MM.1S (cell line): Measurements from ENCODE around the gene C1orf116.

Experiments
- DNase-seq: peaks from one replicate; pipeline ENCODE4 v3.0.0-alpha.2; 2015
- H2AFZ ChIP-seq: fragments of 300-600 bp; sonication (generic); 2 replicates; pipeline ENCODE4 v1.6.0; 2016; ENCODE audit warnings: antibody characterized with exemption, low read length
- H3F3A ChIP-seq: fragments of 300-600 bp; sonication (generic); 2 replicates; pipeline ENCODE4 v1.6.1; 2016; ENCODE audit warnings: mild to moderate bottlenecking, antibody characterized with exemption, low read length, moderate library complexity, mixed read lengths; ENCODE audit not compliant: insufficient read depth
- H3K27ac ChIP-seq: fragments of 300-600 bp; sonication (generic); 2 replicates; pipeline ENCODE4 v1.5.1; 2016; ENCODE audit warnings: mild to moderate bottlenecking, low read length
- H3K27me3 ChIP-seq: fragments of 300-600 bp; sonication (generic); replicated peaks from 2 replicates; pipeline ENCODE4 v1.6.0; 2016; ENCODE audit warnings: low read length; ENCODE audit not compliant: insufficient read depth
- H3K36me3 ChIP-seq: fragments of 300-600 bp; sonication (generic); replicated peaks from 2 replicates; pipeline ENCODE4 v1.6.1; 2016; ENCODE audit warnings: mild to moderate bottlenecking, low read length, mixed read lengths; ENCODE audit not compliant: insufficient read depth
- H3K4me1 ChIP-seq: fragments of 300-600 bp; sonication (generic); 2 replicates; pipeline ENCODE4 v1.6.1; 2016; ENCODE audit warnings: low read length, mixed read lengths
- H3K4me2 ChIP-seq: fragments of 300-600 bp; sonication (generic); 2 replicates; pipeline ENCODE4 v1.6.0; 2016; ENCODE audit warnings: low read depth, low read length
- H3K4me3 ChIP-seq: fragments of 300-600 bp; sonication (generic); 2 replicates; pipeline ENCODE4 v1.5.1; 2016; ENCODE audit warnings: low read length, mixed read lengths
- H3K79me2 ChIP-seq: fragments of 300-600 bp; sonication (generic); 2 replicates; pipeline ENCODE4 v1.6.1; 2016; ENCODE audit warnings: mixed run types, low read length, mixed read lengths
- H3K9ac ChIP-seq: fragments of 300-600 bp; sonication (generic); 2 replicates; pipeline ENCODE4 v1.6.1; 2016; ENCODE audit warnings: low read length, mixed read lengths
- H3K9me2 ChIP-seq: fragments of 300-600 bp; sonication (generic); replicated peaks from 2 replicates; pipeline ENCODE4 v1.6.1; 2016; ENCODE audit warnings: mild to moderate bottlenecking, low read length, mixed read lengths; ENCODE audit not compliant: insufficient read depth
- H3K9me3 ChIP-seq: fragments of 300-600 bp; sonication (generic); replicated peaks from 2 replicates; pipeline ENCODE4 v1.6.1; 2016; ENCODE audit warnings: mild to moderate bottlenecking, low read length, mixed read lengths; ENCODE audit not compliant: insufficient read depth
- H4K20me1 ChIP-seq: fragments of 300-600 bp; sonication (generic); 2 replicates; pipeline ENCODE4 v1.6.1; 2016; ENCODE audit warnings: mild to moderate bottlenecking, low read length, moderate library complexity, mixed read lengths; ENCODE audit not compliant: insufficient read depth
- EZH2 ChIP-seq: fragments of 300-600 bp; sonication (generic); optimal IDR thresholded peaks from 2 replicates; pipeline ENCODE3; 2017; ENCODE audit warnings: low read depth, mild to moderate bottlenecking, antibody characterized with exemption, low read length, mixed read lengths
- EZH2phosphoT487 ChIP-seq: fragments of 300-600 bp; sonication (generic); IDR thresholded peaks from 2 replicates; pipeline ENCODE4 v1.6.1; 2018; ENCODE audit warnings: antibody characterized with exemption, low read length
- TF ChIP-seq, protein P1 (sequence below): fragments of 300-600 bp; sonication (generic); IDR thresholded peaks from 2 replicates; pipeline ENCODE4 v1.5.1; 2016; ENCODE audit warnings: antibody characterized with exemption, low read length, mixed read lengths

C1orf116 gene

DNA sequence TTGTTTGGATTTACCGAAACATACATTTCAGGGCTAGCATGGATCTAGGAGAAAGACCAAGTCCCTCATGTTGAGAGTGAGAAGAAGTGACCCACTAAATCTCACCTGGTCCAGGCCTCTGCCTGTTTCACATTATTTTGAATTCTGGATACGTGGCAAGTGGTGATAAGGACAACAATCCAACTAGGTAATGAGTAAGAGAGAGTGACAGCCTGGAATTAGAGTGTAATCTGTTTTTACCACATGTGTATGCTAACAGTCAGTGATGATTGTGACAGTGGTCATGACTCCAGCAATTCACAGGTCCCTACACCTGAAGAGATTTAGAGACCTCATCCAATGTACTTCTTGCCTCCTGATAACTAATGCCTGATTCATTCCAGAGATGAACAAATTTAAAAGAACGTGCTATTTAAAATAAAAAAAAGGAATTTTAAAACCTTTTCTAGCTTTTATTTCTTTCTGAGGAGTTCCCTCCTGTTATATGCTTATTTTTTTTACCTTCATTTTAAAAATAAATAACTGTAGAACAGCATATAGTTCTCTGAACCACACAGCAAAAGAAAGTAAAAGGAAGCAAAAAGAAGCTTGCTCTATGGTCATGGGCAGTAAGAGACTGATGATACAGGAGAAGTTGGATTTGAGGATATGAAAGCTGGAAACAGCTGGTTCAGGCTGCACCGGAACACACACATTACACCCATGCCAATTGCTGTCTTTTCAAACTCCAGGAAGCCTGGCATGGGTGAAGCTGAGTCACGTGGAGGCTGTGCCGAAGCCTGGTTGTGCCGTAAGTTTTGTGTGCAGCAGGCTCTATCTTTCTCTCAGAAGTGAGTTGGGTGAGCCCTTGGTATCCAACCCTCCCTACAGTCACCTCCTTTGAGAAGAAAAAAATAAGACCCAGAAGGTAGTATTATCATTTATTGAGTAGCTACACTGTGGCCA, 14.7 kb downstream of the C1orf116 start:
- no peak for DNase-seq
- Histone ChIP-seq H3F3A (no peaks in the 10 kb centered on the region), H3K9me2 (no peaks in the 10 kb centered on the region), H3K4me1 (no peaks in the 10 kb centered on the region), H3K4me3 (no peak overlapping the region), H3K27me3 (no peaks in the 10 kb centered on the region), H2AFZ (no peak overlapping the region), H3K79me2 (no peaks in the 10 kb centered on the region), H3K9me3 (no peaks in the 10 kb centered on the region), H4K20me1 (no peaks in the 10 kb centered on the region), H3K9ac (no peak overlapping the region), H3K36me3 (no peaks in the 10 kb centered on the region), H3K4me2 (no peak overlapping the region), H3K27ac (no peak overlapping the region)
- TF ChIP-seq EZH2 (no peak), EZH2phosphoT487 (no peak)
- TF ChIP-seq, protein P1, sequence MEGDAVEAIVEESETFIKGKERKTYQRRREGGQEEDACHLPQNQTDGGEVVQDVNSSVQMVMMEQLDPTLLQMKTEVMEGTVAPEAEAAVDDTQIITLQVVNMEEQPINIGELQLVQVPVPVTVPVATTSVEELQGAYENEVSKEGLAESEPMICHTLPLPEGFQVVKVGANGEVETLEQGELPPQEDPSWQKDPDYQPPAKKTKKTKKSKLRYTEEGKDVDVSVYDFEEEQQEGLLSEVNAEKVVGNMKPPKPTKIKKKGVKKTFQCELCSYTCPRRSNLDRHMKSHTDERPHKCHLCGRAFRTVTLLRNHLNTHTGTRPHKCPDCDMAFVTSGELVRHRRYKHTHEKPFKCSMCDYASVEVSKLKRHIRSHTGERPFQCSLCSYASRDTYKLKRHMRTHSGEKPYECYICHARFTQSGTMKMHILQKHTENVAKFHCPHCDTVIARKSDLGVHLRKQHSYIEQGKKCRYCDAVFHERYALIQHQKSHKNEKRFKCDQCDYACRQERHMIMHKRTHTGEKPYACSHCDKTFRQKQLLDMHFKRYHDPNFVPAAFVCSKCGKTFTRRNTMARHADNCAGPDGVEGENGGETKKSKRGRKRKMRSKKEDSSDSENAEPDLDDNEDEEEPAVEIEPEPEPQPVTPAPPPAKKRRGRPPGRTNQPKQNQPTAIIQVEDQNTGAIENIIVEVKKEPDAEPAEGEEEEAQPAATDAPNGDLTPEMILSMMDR: no peak

DNA sequence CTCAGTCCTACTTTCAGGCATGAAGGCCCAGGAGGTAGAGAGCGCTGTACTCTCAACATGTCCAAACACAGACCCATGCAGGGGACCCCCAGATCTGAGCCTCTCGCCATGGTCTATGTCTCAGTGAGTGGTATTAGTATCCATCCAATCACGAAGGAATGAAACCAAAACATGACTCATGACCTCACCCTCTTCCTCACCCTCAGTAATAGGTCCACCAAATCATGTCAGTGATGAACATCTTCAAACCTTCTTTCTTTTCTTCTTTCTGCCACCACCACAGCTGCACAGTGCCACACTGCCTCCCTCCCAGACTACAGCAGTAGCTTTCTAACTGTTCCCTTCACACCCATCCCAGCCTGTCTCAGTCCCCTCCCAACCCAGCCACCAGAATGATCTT, 16.8 kb downstream of the C1orf116 start:
- Histone ChIP-seq H3K9ac (no peak overlapping the region), H3K4me3 (no peak overlapping the region), H3K4me2 (no peak overlapping the region), H3K9me3 (no peaks in the 10 kb centered on the region), H2AFZ (no peak overlapping the region), H3F3A (no peaks in the 10 kb centered on the region), H3K36me3 (no peaks in the 10 kb centered on the region), H3K27ac (no peak overlapping the region), H3K9me2 (no peaks in the 10 kb centered on the region), H3K79me2 (no peaks in the 10 kb centered on the region), H4K20me1 (no peaks in the 10 kb centered on the region), H3K4me1 (no peaks in the 10 kb centered on the region), H3K27me3 (no peaks in the 10 kb centered on the region)
- TF ChIP-seq EZH2phosphoT487 (no peak), EZH2 (no peak)
- TF ChIP-seq, protein P1: no peak
- no peak for DNase-seq

DNA sequence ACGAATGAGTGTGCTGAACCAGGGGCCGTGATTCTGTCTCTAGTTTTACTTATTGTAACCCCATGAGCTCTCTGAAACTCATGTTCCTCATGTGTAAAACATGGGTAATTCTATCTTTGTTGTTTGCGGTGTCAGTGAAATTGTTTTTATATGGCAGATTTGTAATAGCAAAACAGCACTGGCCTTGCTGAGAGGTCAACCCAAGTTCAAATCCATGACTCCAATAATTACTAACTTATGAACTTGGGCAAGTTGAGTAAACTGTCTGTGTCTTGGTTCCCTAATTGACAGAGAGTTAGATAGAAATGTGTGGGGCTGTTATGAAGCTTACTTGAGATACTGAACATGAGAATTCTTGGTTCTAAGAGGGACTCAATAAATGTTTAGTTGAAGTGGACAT, 17.8 kb downstream of the C1orf116 start:
- Histone ChIP-seq H3K4me1 (no peaks in the 10 kb centered on the region), H3K4me2 (no peak overlapping the region), H3K27ac (no peak overlapping the region), H3K4me3 (no peak overlapping the region), H3F3A (no peaks in the 10 kb centered on the region), H3K27me3 (peaks cover 3% of the 10 kb centered on the region; the same call in 1 of the 2 replicates), H3K9ac (no peak overlapping the region), H3K9me3 (no peaks in the 10 kb centered on the region), H3K9me2 (no peaks in the 10 kb centered on the region), H4K20me1 (no peaks in the 10 kb centered on the region), H2AFZ (no peak overlapping the region), H3K36me3 (no peaks in the 10 kb centered on the region), H3K79me2 (no peaks in the 10 kb centered on the region)
- no peak for DNase-seq
- no peak for TF ChIP-seq EZH2phosphoT487
- no peak for TF ChIP-seq EZH2
- TF ChIP-seq, protein P1: no peak
